DMS153 (cell line): Measurements from ENCODE around the gene PRR14L.
"Not testable (repeated sequence)": the region's sequence is repeated elsewhere in the genome, so short reads cannot be mapped to it uniquely, and the experiment has no call there.

Source experiments
- DNase-seq: peaks from one replicate; lab custom pipeline; 2025; lab: John Stamatoyannopoulos, UW

Gene PRR14L

DNA sequence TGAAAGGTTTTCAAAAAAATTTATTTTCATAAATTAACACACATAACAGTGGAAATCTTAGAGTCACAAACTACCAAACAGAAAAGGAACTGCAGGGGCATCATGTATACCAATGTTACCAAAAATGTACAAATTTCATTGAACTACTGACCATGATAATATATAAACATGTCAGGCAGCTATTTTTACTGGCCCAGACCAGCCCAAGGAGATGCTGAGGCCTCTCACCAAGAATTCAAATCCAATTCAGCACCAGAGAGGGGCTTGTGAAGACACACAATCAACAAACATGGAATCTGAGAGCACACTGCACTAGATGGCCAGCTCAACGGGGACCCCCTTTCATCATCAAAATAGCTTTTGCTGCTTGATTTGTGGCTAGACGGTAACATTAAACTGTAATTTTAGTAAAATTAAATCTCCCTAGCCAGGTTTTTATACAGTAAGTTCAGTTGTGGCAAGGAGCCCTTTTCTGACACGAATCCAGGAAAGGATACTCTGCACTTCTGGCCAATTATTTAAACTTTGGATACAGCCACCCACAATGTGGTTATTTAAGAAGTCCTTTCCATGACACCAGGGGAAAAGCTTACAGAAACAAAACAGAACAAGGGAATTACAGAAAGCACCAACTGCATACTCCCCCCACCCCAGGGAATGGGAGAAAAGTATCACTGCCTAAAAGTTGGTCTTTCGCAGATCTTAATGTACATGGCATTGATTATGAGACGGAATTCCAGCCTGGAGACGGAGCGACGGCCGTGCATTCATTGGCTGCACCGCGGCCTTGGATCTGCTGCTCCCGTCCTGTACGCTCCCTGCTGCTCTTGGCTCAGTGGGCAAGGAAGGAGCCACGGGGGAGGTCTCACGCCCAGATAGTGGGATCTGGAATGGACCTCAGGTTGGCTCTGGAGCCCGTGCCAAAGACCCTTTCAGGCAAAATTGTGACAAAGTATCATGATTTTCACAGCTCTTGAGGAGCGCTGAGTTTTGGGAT, 68.3 kb downstream of the PRR14L start:
- no peak for DNase-seq

- no peak for DNase-seq
Measured at GRCh38 chr22:31680861-31681341, 69.0 kb downstream of the PRR14L start.

GRCh38 chr22:31678748-31679147, 71.2 kb downstream of the PRR14L start:
- no peak for DNase-seq

DNA sequence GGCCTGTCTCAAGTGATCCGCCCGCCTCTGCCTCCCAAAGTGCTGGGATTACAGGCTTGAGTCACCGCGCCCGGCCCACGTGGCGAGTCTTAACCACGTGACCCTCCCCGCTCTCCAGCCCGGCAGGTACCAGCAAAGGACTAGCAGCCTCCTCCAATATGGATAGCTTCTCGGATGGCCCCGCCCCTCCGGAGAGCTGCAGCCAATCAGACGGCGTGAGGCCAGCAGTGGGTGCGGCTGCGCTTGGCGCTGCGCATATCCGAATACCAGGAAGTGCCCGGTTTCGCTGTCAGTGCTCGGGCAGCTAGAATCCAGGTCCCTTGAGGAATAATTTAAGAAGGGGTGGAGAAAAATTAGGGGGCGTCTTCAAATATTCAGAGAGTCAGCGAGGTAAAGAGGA, 73.2 kb downstream of the PRR14L start:
- peak; percentile 83 for DNase-seq

GRCh38 chr22:31674219-31674618, 75.7 kb downstream of the PRR14L start:
- DNase-seq = not testable (repeated sequence)

GRCh38 chr22:31668849-31669248, 81.1 kb downstream of the PRR14L start:
- not testable (repeated sequence) for DNase-seq

DNA sequence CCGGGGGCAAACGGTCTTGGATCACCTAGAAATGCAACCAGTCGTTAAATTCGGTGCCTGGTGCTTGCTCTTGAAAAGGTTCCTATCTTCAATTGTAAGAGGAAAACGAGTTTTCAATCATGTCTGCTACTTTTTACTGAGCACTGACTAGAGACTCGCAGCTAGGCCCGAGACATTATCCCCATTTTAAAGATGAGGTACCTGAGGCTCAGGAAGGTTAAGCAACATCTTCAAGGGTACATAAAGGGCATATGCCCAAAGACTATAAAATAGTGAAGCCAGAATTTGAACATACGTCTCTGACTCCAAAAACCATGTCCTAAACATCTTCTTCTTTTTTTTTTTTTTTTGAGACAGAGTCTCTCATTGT, 87.3 kb downstream of the PRR14L start:
- no peak for DNase-seq

GRCh38 chr22:31661851-31662667, 87.9 kb downstream of the PRR14L start, which contains the start of gene PISD:
Gene PISD (minus strand): TSS chr22:31662215. CDS start chr22:31662208, 7 bp downstream.
- peak; percentile 95 for DNase-seq

DNA sequence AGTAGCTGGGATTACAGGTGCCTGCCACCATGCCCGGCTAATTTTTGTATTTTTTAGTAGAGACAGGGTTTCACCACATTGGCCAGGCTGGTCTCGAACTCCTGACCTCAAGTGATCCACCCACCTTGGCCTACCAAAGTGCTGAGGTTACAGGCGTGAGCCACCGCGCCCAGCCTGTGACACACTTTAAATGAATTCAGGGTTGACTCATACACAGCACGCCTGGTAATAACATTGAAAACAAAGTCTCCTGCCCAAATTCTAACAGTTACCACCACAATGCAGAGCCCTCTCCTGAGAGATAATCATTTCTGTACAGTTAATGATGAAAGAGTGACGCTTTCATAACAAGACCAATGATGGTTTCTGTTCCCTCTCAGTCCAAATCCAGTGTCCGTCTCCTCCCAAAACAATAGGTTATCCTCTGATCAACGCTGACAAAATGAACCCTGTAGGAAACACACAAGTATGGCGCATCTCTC, 89.0 kb downstream of the PRR14L start:
- DNase-seq = not testable (repeated sequence)

DNA sequence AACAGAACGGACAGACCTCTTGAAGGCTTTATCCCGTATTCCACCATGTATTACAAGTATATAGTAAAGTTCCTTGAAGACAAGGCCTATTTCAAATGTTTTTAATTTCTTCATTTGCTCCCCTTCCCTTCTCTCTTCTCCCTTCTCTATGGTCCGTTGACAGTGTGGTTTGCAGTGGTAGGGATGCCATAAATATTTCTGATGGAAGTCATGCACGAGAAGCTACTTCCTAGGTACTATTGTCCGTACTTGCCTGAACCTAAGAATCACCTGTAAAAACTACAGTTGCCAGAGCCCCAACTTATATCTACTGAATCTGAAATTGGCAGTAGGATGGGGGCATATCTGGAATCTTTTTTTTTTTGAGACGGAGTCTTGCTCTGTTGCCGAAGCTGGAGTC, 90.7 kb downstream of the PRR14L start:
- no peak for DNase-seq

DNA sequence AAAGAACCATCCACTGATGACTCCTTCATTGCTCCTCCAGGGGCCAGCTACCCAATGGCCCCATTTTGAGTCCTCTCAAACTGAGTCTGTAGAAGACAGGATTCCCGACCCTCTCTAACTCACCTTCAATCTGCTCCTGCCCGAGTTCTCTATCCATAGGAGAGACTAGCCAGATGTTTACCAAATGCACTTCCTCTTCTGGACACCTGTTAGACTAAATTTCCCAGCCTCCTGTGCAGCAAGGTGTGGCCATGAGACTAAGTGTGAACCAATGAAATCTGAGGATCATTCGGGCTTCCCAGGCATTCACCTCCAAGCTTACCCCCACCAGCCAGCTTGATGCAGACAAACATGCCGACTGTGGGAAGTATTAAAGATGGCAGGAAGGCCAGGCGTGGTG, 95.5 kb downstream of the PRR14L start:
- no peak for DNase-seq

- DNase-seq = no peak
Measured at GRCh38 chr22:31653944-31654343, 96.0 kb downstream of the PRR14L start.

DNA sequence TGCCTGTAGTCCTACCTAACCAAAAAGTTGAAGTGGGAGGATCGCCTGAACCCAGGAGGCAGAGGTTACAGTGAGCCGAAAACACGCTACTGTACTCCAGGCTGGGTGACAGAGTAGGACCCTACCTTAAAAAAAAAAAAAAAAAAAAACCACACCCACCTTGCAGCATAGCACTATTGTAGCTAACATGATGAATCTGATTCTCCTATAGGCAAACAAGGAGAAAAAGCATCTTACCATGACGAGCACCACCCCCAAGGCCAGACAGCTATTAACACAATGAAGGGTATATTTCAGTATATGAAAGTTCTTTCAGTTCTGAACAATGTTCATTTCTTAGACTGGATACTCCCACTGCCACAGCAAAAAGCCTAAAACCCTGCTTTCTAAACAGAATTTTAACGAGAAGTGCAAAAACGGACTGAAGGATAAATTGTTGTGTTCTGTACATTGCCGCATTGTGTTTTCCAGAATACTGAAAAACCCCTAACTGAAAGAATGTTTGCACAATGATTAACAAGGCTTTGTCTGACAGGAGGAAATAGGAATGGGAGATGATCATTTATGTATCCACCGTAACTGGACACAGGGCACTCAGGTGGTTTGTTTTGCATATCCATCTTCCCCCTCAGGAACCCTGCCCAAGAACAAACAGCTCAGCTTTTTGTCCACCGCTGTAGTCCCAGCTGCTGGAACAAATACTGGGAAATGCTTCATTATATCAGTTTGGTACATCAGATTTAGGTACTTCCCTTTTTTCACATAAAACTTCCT, 96.8 kb downstream of the PRR14L start:
- DNase-seq = peak; percentile 71

- DNase-seq = no peak
Measured at GRCh38 chr22:31652088-31652487, 97.8 kb downstream of the PRR14L start.

GRCh38 chr22:31651664-31652063, 98.3 kb downstream of the PRR14L start:
- DNase-seq = no peak

- DNase-seq = no peak
Measured at GRCh38 chr22:31650391-31650790, 99.5 kb downstream of the PRR14L start.

- DNase-seq = no peak
Measured at GRCh38 chr22:31647523-31648320, 102.2 kb downstream of the PRR14L start.

DNA sequence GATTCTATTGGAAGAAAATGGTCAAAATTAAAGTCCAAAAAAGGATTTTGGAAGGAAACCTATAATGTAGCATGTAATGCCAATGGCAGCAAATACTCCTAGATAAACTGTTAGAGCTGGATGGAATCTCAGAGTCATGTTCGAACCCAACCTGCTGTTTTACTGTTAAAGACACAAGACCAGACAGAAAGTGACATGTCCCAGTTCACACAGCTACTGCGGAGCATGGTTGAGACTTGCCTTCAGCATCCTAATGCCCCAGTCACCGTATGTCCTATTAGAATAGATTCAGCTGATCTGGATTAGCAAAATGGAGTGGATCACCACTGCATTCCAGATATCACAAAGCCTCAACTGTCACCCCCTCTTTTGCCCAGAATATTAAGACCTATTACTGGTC, 102.9 kb downstream of the PRR14L start:
- DNase-seq = no peak

DNA sequence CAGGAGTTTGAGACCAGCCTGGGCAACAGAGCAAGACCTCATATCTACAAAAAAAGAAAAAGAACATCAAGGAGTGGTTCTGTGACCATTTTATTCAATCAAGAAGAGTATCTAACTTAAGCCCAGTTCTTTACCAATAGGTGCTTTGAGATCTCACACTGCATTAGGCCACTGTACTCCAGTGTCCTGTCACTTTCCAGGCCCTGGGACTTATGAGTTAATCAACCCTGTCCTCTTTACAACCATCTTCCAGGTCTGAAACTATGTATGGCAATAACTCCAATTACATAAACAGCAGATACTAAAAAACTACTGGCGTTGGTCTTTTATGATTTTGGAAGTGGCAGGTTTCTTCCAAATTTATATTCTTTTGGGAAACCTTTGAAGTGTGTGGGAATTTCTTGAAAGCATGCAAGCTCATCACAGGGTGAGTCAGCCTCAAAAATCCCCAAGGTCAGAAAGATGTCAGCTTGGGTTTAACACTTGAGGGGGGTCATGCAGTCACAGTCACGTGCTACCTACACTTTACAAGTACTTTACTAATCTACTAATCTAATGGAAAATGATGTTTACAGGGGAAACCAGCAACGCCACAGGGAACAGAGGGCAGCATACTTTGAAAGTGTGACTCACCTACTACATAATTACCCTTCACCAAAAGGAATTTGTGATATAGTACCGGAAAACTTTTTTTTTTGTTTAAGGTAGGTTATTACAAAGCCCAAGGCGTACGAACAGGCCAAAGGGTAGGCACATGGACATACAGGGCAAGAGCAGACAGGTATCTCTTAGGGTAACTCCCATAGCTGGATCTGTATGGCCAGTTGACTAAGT, 103.5 kb downstream of the PRR14L start:
- no peak for DNase-seq
